HG02759 (cell line): Measurements from ENCODE around the gene CCDC3.
"Not testable (repeated sequence)": the region's sequence is repeated elsewhere in the genome, so short reads cannot be mapped to it uniquely, and the experiment has no call there.

Experiments
- ATAC-seq: cut with Tn5 transposase; IDR thresholded peaks from one replicate; pipeline ENCODE4 v1.9.1; 2021; ENCODE audit warnings: mild to moderate bottlenecking, moderate library complexity; ENCODE audit not compliant: unreplicated experiment

CCDC3 gene

DNA sequence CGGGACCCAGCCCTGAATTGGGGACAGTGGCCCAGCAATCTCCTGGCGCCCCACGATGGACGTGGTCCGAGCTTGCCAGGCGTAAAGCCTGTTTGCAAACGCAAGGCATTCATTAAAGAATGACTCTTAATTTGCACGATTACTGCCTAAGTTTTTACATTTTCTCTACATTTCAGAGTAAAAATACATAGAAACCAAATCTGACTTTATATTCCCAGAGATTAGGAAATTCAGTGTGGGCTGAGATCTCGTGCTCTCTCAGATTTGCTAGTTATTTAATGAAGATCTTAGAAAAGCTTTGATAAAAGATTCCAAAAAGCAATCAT, 337 bp upstream of the CCDC3 start:
- no peak for ATAC-seq

DNA sequence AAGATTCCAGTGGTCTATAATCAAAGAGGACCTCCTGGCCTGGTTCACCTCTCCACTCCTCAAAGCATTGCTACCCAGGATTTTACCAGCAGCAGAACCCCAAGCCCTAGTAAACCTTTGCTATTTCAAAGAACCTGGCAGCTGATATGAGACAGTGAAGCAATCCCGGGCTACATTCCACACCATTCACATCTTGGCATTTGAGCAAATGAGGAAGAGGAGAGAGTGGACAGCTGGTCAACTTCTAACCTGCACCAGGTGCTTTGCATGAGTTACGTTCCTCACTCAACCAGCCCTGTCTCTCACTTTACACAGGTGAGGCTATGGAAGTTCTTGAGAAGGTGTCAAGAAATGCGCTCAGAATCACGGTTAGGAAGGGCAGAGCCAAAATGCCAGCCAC, 1.1 kb downstream of the CCDC3 start:
- ATAC-seq = no peak

GRCh38 chr10:12999849-13000248, 1.7 kb downstream of the CCDC3 start:
- ATAC-seq = no peak

- ATAC-seq = no peak
Observed at GRCh38 chr10:12995425-12995861, 6.1 kb downstream of the CCDC3 start.

GRCh38 chr10:12993595-12993994, 7.9 kb downstream of the CCDC3 start:
- ATAC-seq = no peak

DNA sequence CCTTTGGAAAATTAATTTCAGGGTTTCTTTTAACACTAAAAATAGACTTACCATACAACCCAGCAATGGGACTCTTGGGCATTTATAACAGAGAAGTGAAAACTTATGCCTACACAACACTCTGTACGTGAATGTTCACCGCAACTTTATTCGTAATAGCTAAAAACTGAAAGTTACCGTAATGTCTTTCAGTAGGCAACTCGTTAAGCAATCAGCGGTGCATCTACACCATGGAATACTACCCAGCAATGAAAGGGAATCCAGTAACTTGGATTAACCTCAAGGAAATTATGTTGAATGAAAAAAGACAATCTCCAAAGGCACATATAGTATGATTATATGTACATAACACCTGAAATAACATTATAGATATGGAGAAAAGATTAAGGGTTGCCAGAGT, 16.2 kb downstream of the CCDC3 start:
- ATAC-seq = no peak

DNA sequence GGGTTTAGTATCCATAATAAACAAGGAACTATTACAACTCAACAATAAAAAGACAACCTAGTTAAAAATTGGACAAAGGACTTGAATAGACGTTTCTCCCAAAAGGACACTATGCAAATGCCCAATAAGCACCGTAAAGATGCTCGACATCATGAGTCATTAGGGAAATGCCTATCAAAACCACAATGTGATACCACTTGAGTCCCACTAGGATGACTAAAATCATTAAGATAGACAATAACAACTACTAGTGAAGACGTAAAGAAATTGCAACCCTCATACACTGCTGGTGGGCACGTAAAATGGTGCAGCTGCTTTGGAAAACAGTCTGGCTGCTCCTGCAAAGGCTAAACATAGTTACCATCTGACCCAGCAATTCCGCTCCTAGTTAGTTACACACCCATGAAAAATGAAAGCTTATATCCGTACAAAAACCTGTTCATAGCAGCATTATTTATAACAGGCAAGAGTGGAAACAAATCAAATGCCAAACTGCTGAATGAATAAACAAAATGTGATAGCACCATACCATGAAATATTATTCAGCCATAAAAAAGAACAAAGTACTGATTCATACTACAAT, 17.3 kb downstream of the CCDC3 start:
- no peak for ATAC-seq

GRCh38 chr10:12983568-12983967, 17.9 kb downstream of the CCDC3 start:
- not testable (repeated sequence) for ATAC-seq

DNA sequence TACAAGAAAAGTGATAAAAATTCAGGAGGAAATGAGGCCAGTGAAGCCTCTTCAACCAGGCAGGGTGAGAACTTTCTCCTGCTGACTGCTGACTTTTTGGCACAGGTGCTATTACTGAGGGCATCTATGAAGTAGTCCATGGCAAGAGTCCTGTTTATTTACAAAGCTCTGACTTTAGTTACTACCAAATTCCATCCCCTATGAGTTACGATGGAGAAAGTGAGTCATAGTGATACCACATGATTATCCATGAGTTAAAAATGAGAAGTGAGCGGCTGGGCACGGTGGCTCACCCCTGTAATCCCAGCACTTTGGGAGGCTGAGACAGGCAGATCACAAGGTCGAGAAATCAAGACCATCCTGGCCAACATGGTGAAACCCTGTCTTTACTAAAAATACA, 19.9 kb downstream of the CCDC3 start:
- ATAC-seq = no peak

DNA sequence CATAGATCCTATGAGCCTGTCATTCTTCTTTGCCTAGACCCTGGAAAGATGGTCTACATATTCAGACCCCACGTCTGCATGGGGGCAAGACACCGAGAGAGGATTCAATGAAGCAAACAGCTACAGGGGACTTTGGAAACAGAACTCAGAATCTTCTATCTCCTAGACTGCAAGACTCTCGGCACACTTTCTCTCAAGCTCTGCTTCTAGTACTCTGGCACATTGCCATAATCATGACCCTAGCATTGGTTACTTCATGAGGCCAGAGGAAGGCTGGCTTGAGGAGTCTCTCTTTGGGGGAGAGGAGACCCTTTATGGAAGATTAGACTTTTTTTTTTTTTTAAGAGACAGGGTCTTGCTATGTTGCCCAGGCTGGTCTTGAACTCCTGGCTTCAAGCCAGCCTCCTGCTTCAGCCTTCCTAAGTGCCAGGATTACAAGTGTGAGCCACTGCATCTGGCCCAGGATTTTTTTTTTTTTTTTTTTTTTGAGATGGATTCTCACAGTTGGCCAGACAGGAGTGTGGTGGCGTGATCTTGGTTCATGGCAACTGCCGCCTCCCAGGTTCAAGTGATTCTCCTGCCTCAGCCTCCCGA, 20.7 kb downstream of the CCDC3 start:
- ATAC-seq = no peak

DNA sequence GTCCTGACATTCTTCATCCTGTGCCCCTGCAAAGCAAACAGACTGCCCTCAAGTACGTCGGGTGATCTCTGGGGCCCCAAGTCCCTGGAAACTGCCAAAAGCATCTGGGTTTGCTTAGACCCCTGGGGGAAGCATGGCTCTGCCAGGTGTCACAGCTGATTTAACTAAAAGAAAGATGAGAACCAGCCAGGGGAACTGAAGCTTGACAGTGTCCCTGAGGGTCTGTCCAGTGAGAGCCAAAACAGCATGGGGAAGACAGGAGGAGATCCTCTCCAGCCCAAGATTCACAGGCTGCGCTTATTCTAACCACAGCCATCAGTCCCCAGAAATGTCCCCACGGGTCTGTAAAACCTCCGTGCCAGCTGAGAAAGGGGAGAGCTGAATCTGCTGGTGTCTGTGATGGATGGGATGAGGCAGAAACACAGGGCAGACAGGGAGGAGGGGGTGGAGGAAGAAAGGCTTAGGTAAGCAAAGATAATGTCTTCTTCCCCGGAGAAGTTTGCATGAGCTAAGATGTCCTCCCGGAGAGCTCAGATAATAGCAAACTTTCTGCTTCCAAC, 21.3 kb downstream of the CCDC3 start:
- ATAC-seq = no peak

GRCh38 chr10:12978891-12979290, 22.6 kb downstream of the CCDC3 start:
- no peak for ATAC-seq

DNA sequence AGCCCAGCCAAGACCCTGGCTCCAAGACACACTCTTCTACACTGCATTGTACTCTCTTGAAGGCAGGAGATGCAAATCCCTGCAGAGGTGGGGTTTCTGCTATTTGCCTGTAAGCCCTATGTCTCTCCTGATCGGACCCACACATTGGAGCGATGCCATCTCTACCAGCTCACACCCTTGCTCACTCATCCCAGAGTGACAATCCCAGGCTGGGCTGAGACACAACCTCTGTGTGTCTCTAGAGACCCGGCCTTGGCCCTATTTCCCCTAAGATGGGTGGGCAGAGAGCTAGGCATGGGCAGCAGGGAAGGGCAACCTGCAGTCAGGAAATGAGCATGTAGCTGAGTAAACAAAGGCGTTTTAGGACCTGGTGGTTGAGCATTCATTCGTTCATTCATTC, 25.6 kb downstream of the CCDC3 start:
- ATAC-seq = no peak

GRCh38 chr10:12975266-12975665, 26.2 kb downstream of the CCDC3 start:
- ATAC-seq = no peak

DNA sequence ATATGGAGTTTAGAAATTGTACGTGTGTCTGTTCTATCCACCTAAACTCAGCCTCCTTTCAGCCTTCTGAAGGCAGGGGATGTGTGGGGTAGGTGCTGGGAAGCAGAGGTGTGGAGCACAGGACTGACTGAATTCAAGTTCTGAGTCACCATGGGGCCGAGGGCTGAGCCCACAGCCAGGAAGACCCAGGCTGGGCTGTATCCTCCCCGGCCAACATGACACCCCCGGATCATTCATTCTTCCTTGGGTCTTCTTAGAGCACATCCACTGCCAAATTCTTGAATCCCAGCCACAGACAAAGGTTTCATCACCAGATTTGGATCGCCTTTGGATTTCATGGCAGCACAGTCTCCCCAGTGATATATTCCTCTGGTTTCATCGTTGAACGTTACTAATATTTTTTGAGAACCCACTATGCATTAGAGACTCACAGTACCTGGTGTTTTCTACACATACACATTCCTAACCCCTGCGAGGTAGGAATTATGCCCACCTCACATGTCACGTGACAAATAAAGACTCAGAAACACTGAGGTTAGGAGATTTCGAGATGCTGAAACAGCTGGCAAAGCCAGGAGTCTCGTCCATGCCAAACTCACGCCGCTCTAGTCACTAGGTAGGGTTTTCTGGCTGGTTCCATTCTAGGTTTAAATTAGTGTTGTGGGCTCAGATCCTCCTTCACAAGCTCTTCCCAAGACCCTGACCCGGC, 26.9 kb downstream of the CCDC3 start:
- no peak for ATAC-seq

DNA sequence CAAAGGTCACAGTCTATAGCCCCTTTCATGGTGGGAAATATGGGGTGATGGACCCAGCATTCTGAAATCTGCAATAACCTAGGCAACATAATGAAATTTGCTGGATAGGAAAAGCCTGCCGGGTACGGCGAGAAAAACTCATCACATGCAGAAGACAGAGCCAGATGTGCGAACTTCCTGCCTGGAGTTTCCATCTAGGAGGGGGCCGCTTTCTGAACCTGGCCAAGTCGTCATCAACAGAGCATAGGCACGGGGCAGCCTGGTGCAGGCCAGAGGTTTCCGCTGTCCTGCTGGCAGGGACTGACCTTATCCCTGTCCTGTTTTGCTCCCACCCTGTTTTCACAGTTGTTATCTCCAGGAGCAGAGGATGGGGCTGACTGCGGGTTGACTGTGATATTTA, 27.4 kb downstream of the CCDC3 start:
- ATAC-seq = no peak

DNA sequence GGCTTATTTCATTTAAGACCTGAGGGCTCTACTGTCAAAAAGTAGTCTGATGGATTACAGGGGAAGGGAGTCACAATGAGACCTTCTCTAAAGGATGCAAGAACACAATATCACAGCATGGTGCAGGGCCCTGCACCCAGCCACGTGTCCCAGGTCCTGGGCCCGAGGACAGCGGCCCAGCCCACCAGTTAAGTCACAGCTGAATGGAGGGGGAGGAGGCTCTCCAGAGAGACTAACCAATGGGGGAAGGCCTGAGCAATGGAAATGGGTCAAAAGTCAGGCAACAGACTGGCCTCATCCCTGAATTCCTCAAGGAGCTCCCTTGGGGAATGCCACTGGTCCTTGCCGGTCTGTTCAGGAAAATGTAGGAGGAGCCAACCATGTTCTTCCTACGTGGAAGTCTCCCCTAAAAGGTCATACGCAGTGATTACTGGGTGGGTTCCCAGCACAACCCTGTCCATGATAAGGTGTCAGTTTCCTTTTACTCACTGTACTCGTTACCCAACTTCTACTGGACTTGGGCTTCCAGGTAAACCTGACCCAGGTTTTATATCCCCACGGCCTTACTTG, 28.3 kb downstream of the CCDC3 start:
- no peak for ATAC-seq

GRCh38 chr10:12972146-12972545, 29.4 kb downstream of the CCDC3 start:
- ATAC-seq = no peak

DNA sequence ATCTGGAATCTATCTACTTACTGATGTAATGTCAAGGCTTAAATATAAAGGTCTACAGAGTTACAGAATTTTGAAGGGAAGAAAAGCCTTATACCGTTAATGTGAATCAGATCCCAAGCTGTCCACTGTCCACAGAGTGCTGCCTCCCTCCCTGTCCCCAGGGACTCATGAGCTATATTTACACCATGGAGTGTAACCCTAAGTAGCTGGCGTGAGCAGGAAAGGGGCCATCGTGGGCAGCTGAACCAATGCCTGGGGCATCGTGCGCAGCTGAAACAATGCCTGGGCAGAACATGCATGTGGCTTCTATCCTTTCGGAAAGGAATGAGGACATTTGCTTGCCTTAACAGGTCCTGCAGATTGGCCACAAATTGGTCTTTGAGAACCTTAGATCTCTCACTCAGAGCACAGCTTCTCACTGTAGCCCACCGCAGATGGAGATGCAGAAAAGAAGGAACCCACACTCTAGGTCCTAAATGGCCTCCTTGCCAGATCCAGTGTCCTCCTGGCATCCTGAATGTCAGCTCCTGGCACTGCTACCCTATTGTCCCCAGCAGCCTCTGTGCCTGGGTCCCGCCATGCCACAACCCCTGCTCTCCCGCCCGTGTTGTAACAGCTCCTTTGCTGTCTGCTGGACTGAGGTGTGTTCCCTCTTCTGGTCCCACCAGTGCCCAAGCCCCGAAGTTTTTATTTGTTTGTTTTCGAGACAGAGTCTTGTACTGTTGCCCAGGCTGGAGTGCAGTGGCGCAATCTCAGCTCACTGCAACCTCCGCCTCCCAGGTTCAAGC, 30.3 kb downstream of the CCDC3 start:
- no peak for ATAC-seq

DNA sequence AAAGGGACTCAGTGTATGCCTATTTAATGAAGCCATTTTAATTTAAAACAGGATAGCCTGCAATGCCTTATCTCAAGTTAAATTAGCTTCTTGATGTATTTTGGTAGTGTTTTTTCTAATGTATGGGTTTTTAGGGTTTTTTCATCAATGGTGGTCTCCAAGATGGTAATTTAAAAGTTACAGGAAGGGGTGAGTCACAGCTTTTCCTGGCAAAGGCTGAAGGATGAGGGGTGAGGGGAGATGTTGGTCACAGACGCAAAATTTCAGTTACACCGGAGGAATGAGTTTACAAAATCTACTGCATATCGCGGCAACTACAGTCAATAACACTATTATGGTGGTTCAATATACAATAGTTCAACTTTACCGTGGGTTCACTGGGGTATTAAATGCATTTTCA, 31.6 kb downstream of the CCDC3 start:
- no peak for ATAC-seq

- no peak for ATAC-seq
Observed at GRCh38 chr10:12966067-12966466, 35.4 kb downstream of the CCDC3 start.
